H1 (cell line): ENCODE results near the gene NRM. TPM values are rescaled to one million over a fixed set of nuclear protein-coding genes. Genes with fewer than 3 reads are reported as not detected.

Experiments
- CTCF ChIA-PET: fragments of 300-600 bp; sonication (Branson Sonifier 250); formaldehyde crosslinking; loops from one replicate; lab custom pipeline; 2021; ENCODE audit not compliant: partially characterized antibody; lab: Charles Lee
- POLR2A ChIA-PET: fragments of 300-600 bp; sonication (Branson Sonifier 250); formaldehyde crosslinking; loops from one replicate; lab custom pipeline; 2021; ENCODE audit warnings: inconsistent platforms; ENCODE audit not compliant: partially characterized antibody; lab: Charles Lee
- DNase-seq, 2 experiments: peaks; one replicate each; pipeline versions ENCODE4 v3.0.0 to v3.0.0-alpha.2; 2010 to 2022; ENCODE audit warnings: low spot score in 2 of 2, low read depth in 1 of 2, mixed read lengths in 1 of 2
- FAIRE-seq: peaks from 2 replicates; lab custom pipeline; 2011; peaks lifted over from hg19 to GRCh38; lab: Jason Lieb, UNC
- H2AFZ ChIP-seq: 2 replicates; pipeline ENCODE4 v1.8.1; 2012; ENCODE audit warnings: low read length, inconsistent platforms
- H2AK5ac ChIP-seq: 2 replicates; pipeline ENCODE4 v1.6.1; 2013; ENCODE audit warnings: low read depth, low read length
- H2BK120ac ChIP-seq: replicated peaks from 2 replicates; pipeline ENCODE3; 2013; ENCODE audit warnings: low read depth, low read length, inconsistent platforms
- H2BK12ac ChIP-seq: 2 replicates; pipeline ENCODE4 v1.6.1; 2013; ENCODE audit warnings: low read depth, low read length
- H2BK15ac ChIP-seq: 2 replicates; pipeline ENCODE4 v1.6.1; 2013; ENCODE audit warnings: low read length
- H2BK20ac ChIP-seq: 2 replicates; pipeline ENCODE4 v1.6.1; 2013; ENCODE audit warnings: low read length
- H2BK5ac ChIP-seq: 2 replicates; pipeline ENCODE4 v1.6.1; 2013; ENCODE audit warnings: low read depth, low read length
- H3K14ac ChIP-seq: 2 replicates; pipeline ENCODE4 v1.6.1; 2013; ENCODE audit warnings: inconsistent platforms; ENCODE audit not compliant: insufficient read length
- H3K18ac ChIP-seq: 2 replicates; pipeline ENCODE4 v1.6.1; 2013; ENCODE audit warnings: low read length; ENCODE audit errors: extremely low read depth
- H3K23ac ChIP-seq: 2 replicates; pipeline ENCODE4 v1.6.1; 2013; ENCODE audit warnings: inconsistent platforms; ENCODE audit not compliant: insufficient read length
- H3K23me2 ChIP-seq: 2 replicates; pipeline ENCODE4 v1.6.1; 2013; ENCODE audit warnings: low read depth, low read length
- H3K27ac ChIP-seq: 2 replicates; pipeline ENCODE4 v1.6.1; 2011; ENCODE audit warnings: low read depth, low read length, inconsistent platforms
- H3K27me3 ChIP-seq, 4 experiments: replicated peaks in 1 of 4; 1 replicate in 1 of 4; 2 replicates in 3 of 4; pipeline versions ENCODE4 v1.6.1 to v1.8.1; 2011 to 2013; ENCODE audit warnings: low read length in 3 of 4, mild to moderate bottlenecking in 3 of 4, inconsistent platforms in 2 of 4, mixed read lengths in 2 of 4, moderate library complexity in 1 of 4; ENCODE audit not compliant: control insufficient read depth in 3 of 4, insufficient read depth in 3 of 4; ENCODE audit errors: extremely low read depth in 1 of 4
- H3K36me3 ChIP-seq, 4 experiments: 2 replicates each; pipeline versions ENCODE4 v1.6.1 to v1.8.1; 2011 to 2013; ENCODE audit warnings: mild to moderate bottlenecking in 4 of 4, low read length in 3 of 4, moderate library complexity in 2 of 4, control low read depth in 1 of 4, inconsistent platforms in 1 of 4; ENCODE audit not compliant: insufficient read depth in 4 of 4, control insufficient read depth in 2 of 4
- H3K4ac ChIP-seq: replicated peaks from 2 replicates; pipeline ENCODE3; 2013; ENCODE audit warnings: low read length, low read depth, mixed read lengths, inconsistent platforms; ENCODE audit not compliant: insufficient read length
- H3K4me1 ChIP-seq, 4 experiments: replicated peaks in 1 of 4; 1 replicate in 1 of 4; 2 replicates in 3 of 4; pipeline versions ENCODE4 v1.6.1 to v1.8.1; 2011 to 2013; ENCODE audit warnings: low read length in 3 of 4, inconsistent platforms in 2 of 4, mixed read lengths in 1 of 4; ENCODE audit not compliant: insufficient read depth in 4 of 4, control insufficient read depth in 3 of 4
- H3K4me2 ChIP-seq, 2 experiments: 2 replicates each; pipeline versions ENCODE4 v1.6.1 to v1.8.1; 2011 to 2013; ENCODE audit warnings: low read depth in 2 of 2, low read length in 2 of 2, control low read depth in 1 of 2, inconsistent platforms in 1 of 2, mild to moderate bottlenecking in 1 of 2; ENCODE audit not compliant: insufficient read depth in 1 of 2
- H3K4me3 ChIP-seq, 4 experiments: fragments of 200-600, 300-600 bp in 1 of 4; sonication (generic), shearing (Covaris generic), sonication (Bioruptor Twin) in 1 of 4; 2 replicates each; pipeline versions ENCODE4 v1.5.1 to v1.8.1; 2011 to 2016; ENCODE audit warnings: low read length in 4 of 4, low read depth in 3 of 4, control low read depth in 2 of 4, inconsistent platforms in 2 of 4, mild to moderate bottlenecking in 2 of 4, mixed read lengths in 1 of 4, moderate library complexity in 1 of 4; ENCODE audit not compliant: insufficient read depth in 2 of 4; ENCODE audit errors: extremely low read depth in 1 of 4
- H3K56ac ChIP-seq: replicated peaks from 2 replicates; pipeline ENCODE3; 2013; ENCODE audit warnings: low read depth, mild to moderate bottlenecking, mixed read lengths, low read length, inconsistent platforms; ENCODE audit not compliant: insufficient read length
- H3K79me1 ChIP-seq: 2 replicates; pipeline ENCODE4 v1.6.1; 2013; ENCODE audit warnings: low read depth, low read length, control low read depth
- H3K79me2 ChIP-seq, 2 experiments: 2 replicates each; pipeline versions ENCODE4 v1.6.1 to v1.8.1; 2012 to 2013; ENCODE audit warnings: low read length in 2 of 2, mild to moderate bottlenecking in 2 of 2, inconsistent platforms in 1 of 2; ENCODE audit not compliant: insufficient read depth in 2 of 2, control insufficient read depth in 1 of 2
- H3K9ac ChIP-seq, 4 experiments: replicated peaks in 1 of 4; 1 replicate in 1 of 4; 2 replicates in 3 of 4; pipeline versions ENCODE4 v1.6.1 to v1.8.1; 2011 to 2013; ENCODE audit warnings: low read depth in 3 of 4, low read length in 3 of 4, control low read depth in 2 of 4, mild to moderate bottlenecking in 2 of 4, moderate library complexity in 2 of 4, inconsistent platforms in 1 of 4; ENCODE audit errors: extremely low read depth in 1 of 4
- H3K9me3 ChIP-seq, 2 experiments: 2 replicates each; pipeline versions ENCODE4 v1.6.1 to v1.8.1; 2012 to 2013; ENCODE audit warnings: mild to moderate bottlenecking in 2 of 2, moderate library complexity in 2 of 2, control low read depth in 1 of 2, inconsistent platforms in 1 of 2, low read depth in 1 of 2, low read length in 1 of 2, mixed read lengths in 1 of 2; ENCODE audit not compliant: insufficient read depth in 2 of 2
- H4K20me1 ChIP-seq, 2 experiments: replicated peaks in 1 of 2; 2 replicates each; pipeline versions ENCODE3 to v1.8.1; 2011 to 2013; ENCODE audit warnings: inconsistent platforms in 2 of 2, low read length in 2 of 2, mild to moderate bottlenecking in 1 of 2; ENCODE audit not compliant: insufficient read depth in 2 of 2, control insufficient read depth in 1 of 2
- H4K5ac ChIP-seq: 2 replicates; pipeline ENCODE4 v1.6.1; 2013; ENCODE audit warnings: low read length, low read depth, mixed read lengths, inconsistent platforms; ENCODE audit not compliant: insufficient read length
- H4K8ac ChIP-seq: 2 replicates; pipeline ENCODE4 v1.8.0; 2013; ENCODE audit warnings: mild to moderate bottlenecking, moderate library complexity, low read length, inconsistent platforms; ENCODE audit not compliant: insufficient read depth; ENCODE audit errors: extremely low read depth
- H4K91ac ChIP-seq: replicated peaks from 2 replicates; pipeline ENCODE3; 2013; ENCODE audit warnings: low read length, mixed read lengths, inconsistent platforms; ENCODE audit not compliant: insufficient read length
- EP300 ChIP-seq, 2 experiments: IDR thresholded peaks; 1 replicate in 1 of 2; 2 replicates in 1 of 2; pipeline ENCODE4 v1.6.1; 2011 to 2012; ENCODE audit warnings: low read depth in 2 of 2, low read length in 2 of 2, mild to moderate bottlenecking in 2 of 2, borderline replicate concordance in 1 of 2, inconsistent platforms in 1 of 2, moderate library complexity in 1 of 2
- SAP30 ChIP-seq: fragments of 300-600 bp; sonication (generic); IDR thresholded peaks from 2 replicates; pipeline ENCODE4 v1.7.1; 2012; ENCODE audit warnings: low read length, moderate library complexity, mild to moderate bottlenecking, inconsistent platforms; ENCODE audit not compliant: insufficient read depth, insufficient replicate concordance
- whole genome bisulfite sequencing, 2 experiments: shearing (Covaris generic) in 1 of 2; methylation state at CpG; one replicate each; pipeline versions ENCODE4 v1.1.6 to v1.1.7; 2013 to 2015; ENCODE audit warnings: low lambda C conversion rate in 2 of 2, mixed read lengths in 2 of 2, inconsistent platforms in 1 of 2, low coverage in 1 of 2, missing lambda C conversion rate in 1 of 2; ENCODE audit not compliant: insufficient replicate concordance in 2 of 2, insufficient coverage in 1 of 2, insufficient read length in 1 of 2; ENCODE audit errors: extremely low coverage in 1 of 2, missing lambda C conversion rate in 1 of 2; 5-methylcytosine and 5-hydroxymethylcytosine counted together
- polyA plus RNA-seq, 7 experiments: library from polyadenylated mRNA; depleted of rRNA in 3 of 7; stranded (reverse) in 5 of 7; unstranded in 2 of 7; fragments of >200 nt in 5 of 7; fragments of 200-250 nt in 2 of 7; gene quantifications; 1 replicate in 5 of 7; 2 replicates in 1 of 7; 4 replicates in 1 of 7; pipeline versions ENCODE4 v1.2.1 to v1.2.3, GENCODE V29; 2011 to 2013; ENCODE audit warnings: missing spikeins in 2 of 7, mixed read lengths in 2 of 7
- total RNA-seq: library from RNA; stranded (reverse); fragmentation: NEBNext Ultra II Directional; extraction: Animal tissue kit (Norgen Biotek cat#: 25700); gene quantifications from 2 replicates; pipeline ENCODE4 v1.2.1, GENCODE V29; 2021
- TF ChIP-seq, protein P1 (sequence below), 3 experiments: IDR thresholded peaks; 1 replicate in 2 of 3; 2 replicates in 1 of 3; pipeline versions ENCODE4 v1.5.1 to v1.6.1; 2011; ENCODE audit warnings: low read length in 3 of 3, mild to moderate bottlenecking in 3 of 3, inconsistent platforms in 2 of 3, low read depth in 1 of 3, moderate library complexity in 1 of 3; ENCODE audit not compliant: insufficient read depth in 1 of 3; ENCODE audit errors: control extremely low read depth in 1 of 3

The NRM gene
- total and polyA plus RNA-seq, 2 of the 8 experiments (the other 6 are each of a cell fraction or from before 2014, with no cell fraction given) = 27.3 to 50.4 TPM

DNA sequence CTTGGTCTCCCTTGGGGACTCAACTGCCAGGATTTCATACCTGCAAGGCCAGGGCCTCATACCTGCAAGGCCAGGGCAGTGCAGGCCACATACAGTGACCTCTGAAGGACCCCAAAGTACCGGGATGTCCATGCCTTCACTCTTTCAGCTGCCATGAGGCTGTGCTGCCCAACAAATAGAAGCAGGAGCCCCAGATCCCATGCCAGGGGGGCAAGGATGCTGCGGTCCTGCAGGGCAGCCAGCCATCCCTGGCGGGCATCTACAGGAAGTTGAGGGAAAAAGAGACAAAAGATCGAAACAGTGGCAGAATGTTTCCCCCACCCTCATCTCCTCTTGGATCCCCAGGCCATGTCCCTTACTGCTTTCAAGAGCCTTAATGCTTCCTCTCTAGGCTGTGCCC is 799 bp downstream of the NRM start:
- Histone ChIP-seq H2AFZ (no peak overlapping the region), H2AK5ac (peak overlapping the region; percentile 69; the same call in 1 of the 2 replicates), H2BK5ac (no peak overlapping the region; the same call in 1 of the 2 replicates), H3K27me3 (no peaks in the 10 kb centered on the region), H2BK15ac (peak overlapping the region; percentile 10; the same call in 1 of the 2 replicates), H4K8ac (no peak overlapping the region), H3K36me3 (no peaks in the 10 kb centered on the region; a peak in 1 of 8 replicates), H2BK120ac (no peak overlapping the region), H3K14ac (no peak overlapping the region), H3K9me3 (no peaks in the 10 kb centered on the region), H3K4me3 (peak overlapping the region; percentile 86 to 92 (median 88)), H2BK12ac (peak overlapping the region; percentile 89; the same call in 1 of the 2 replicates), H3K4me1 (peaks cover 0 to 28% (median 18%) of the 10 kb centered on the region in 4 experiments; a peak in 6 of 7 replicates), H3K4ac (peak overlapping the region; percentile 63), H3K79me2 (peaks cover 0 to 9% of the 10 kb centered on the region in 2 experiments; a peak in 3 of 4 replicates), H3K23ac (no peak overlapping the region), H3K56ac (no peak overlapping the region), H3K18ac (no peak overlapping the region), H3K4me2 (peak overlapping the region; percentile 82 to 94), H4K91ac (peak overlapping the region; percentile 29), H4K5ac (peak overlapping the region; percentile 42), H3K27ac (no peak overlapping the region; the same call in 1 of the 2 replicates), H3K79me1 (peaks cover 4% of the 10 kb centered on the region; the same call in 1 of the 2 replicates)
- ChIA-PET POLR2A (interaction anchor here (1.2 to 26.7 kb wide), 8 partner anchors 9 to 79 kb away, joined by 3 to 732 read pairs (median 6); partner anchors contain the start of genes FLOT1, IER3, MDC1 and MRPS18B), CTCF (interaction anchor here (0.5 to 3.7 kb wide), 8 partner anchors 11 to 393 kb away, joined by 3 to 28 read pairs (median 6); partner anchors contain the start of gene MDC1)
- WGBS, 2 experiments = 82% methylated on average over 4 of the region's 4 CpGs; no CpG with 5 or more reads in 1 of the 2 experiments
- DNase-seq (no peak), FAIRE-seq (no peak)
- no peak for TF ChIP-seq SAP30
- TF ChIP-seq EP300 (IDR thresholded peaks at IDR 0.05; ENCODE audit: borderline replicate concordance in 1 of 2, low read depth in 2 of 2, low read length in 2 of 2) = no peak
- TF ChIP-seq, protein P1, sequence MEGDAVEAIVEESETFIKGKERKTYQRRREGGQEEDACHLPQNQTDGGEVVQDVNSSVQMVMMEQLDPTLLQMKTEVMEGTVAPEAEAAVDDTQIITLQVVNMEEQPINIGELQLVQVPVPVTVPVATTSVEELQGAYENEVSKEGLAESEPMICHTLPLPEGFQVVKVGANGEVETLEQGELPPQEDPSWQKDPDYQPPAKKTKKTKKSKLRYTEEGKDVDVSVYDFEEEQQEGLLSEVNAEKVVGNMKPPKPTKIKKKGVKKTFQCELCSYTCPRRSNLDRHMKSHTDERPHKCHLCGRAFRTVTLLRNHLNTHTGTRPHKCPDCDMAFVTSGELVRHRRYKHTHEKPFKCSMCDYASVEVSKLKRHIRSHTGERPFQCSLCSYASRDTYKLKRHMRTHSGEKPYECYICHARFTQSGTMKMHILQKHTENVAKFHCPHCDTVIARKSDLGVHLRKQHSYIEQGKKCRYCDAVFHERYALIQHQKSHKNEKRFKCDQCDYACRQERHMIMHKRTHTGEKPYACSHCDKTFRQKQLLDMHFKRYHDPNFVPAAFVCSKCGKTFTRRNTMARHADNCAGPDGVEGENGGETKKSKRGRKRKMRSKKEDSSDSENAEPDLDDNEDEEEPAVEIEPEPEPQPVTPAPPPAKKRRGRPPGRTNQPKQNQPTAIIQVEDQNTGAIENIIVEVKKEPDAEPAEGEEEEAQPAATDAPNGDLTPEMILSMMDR (IDR thresholded peaks at IDR 0.05; ENCODE audit: control extremely low read depth in 1 of 3, insufficient read depth in 1 of 3, low read depth in 1 of 3, low read length in 3 of 3) = no peak
- TF ChIP-seq, all 59 proteins: peak for 0
- peak overlapping the region in 3 of 4 experiments; percentile 46 to 87 (median 58); a peak in 5 of 7 replicates for H3K9ac ChIP-seq
- H3K23me2 ChIP-seq = peaks cover 13% of the 10 kb centered on the region
- H4K20me1 ChIP-seq = peaks cover 0 to 1% of the 10 kb centered on the region in 2 experiments
- H2BK20ac ChIP-seq = 0 out of 2 replicates have a peak overlapping the region, but pooled peaks have one; percentile 15
